GM18861 (cell line): ENCODE results near the gene GHDC.
A peak's percentile ranks its signal among the peaks of the same experiment; 100 is the strongest.

ENCODE experiments used
- ATAC-seq: cut with Tn5 transposase; IDR thresholded peaks from one replicate; pipeline ENCODE4 v1.9.1; 2021; ENCODE audit not compliant: unreplicated experiment

GHDC gene

GRCh38 chr17:42183741-42184711 is 10.3 kb downstream of the GHDC start:
- peak; percentile 54 for ATAC-seq

GRCh38 chr17:42182927-42183734 is 11.2 kb downstream of the GHDC start:
- no peak for ATAC-seq

GRCh38 chr17:42181851-42182207 is 12.5 kb downstream of the GHDC start:
- no peak for ATAC-seq

- peak; percentile 35 for ATAC-seq
Observed at GRCh38 chr17:42180922-42181850, 13.1 kb downstream of the GHDC start, which contains the start of gene KCNH4. Gene KCNH4, minus strand, starts transcription at chr17:42181142. Its CDS starts 197 bp downstream, at chr17:42180945.

DNA sequence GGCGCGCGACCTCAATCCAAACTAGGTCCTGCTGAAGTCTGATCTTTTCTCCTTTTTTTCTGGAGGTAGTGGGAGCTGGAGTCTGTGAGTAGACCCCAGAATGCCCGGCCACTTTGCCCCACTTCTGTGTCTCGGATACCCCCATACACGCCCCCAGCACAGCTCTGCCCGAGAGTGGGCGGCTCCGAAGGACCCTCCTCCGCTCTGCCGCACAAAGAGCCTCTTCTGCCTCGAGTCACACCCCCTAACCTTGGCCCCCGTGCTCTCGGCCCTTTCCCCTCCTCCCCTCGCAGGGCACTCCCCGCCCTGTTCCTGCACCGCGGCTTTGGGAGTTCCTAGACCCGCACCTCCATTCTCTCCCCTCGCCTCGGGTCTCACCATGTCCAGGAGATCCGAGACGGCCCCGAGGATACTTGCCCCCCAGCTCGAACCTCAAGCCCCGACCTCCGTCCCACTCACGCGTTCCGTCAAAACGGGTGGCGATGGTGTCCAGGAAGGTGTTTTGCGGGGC is 13.8 kb downstream of the GHDC start:
- no peak for ATAC-seq

DNA sequence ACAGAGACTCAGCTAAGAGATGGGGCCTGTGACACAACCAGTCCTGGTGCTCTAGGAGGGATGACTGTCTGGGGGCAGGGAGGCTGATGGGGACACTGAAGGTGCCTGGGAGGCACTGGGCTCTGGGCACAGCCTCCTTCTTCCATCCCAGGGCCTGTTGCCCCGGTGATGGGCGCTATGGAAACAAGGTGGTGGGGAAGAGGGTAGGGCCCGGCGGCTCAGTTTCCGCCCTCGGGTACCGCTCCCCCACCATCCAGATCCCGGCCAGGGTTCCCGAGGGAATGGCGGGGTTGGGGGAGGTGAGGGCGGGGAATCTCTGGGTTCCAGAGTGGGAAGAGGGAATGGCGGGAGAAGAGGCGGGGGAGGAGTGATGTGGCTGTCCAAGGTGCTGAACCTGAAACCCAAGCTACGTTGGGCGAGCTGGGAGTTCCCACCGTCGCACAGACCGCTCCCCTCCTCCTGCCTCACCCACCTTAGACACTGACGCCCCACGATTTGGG is 14.3 kb downstream of the GHDC start:
- ATAC-seq, result no peak

- no peak for ATAC-seq
Observed at GRCh38 chr17:42179335-42179734, 15.0 kb downstream of the GHDC start.

- ATAC-seq, result no peak
Observed at GRCh38 chr17:42178817-42179216, 15.5 kb downstream of the GHDC start.

- no peak for ATAC-seq
Observed at GRCh38 chr17:42177684-42178083, 16.6 kb downstream of the GHDC start.

DNA sequence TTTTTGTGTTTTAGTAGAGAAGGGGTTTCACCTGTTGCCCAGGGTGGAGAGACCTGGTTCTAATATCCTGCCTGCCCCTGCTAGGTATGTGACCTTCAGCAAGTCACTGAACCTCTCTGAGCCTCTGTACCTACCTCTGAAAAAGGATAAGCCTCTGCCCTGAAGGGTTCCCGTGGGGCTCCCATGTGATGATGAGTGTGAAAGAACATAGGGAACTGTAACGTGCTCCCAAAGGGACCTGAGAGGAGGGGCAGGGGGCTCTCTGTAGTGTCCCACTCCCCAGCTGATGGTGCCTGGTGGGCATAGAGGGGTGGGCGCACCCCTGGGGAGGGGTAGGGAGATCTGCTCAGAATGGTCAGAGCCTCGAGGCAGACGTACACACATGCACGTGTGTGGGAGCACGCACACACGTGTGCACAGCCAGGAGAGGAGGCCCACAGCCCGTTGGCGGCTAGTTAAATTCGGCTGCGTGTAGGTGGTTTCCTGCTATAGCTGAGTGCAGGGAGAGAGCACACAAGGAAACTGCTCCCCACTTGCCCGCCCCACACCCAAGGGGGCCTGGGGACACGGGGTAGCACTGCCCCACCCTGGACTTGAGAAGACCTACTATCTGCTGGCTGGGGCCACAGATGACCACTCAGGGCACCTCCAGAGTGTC is 20.0 kb downstream of the GHDC start:
- ATAC-seq, result no peak

GRCh38 chr17:42171831-42172230 is 22.5 kb downstream of the GHDC start:
- ATAC-seq, result no peak

DNA sequence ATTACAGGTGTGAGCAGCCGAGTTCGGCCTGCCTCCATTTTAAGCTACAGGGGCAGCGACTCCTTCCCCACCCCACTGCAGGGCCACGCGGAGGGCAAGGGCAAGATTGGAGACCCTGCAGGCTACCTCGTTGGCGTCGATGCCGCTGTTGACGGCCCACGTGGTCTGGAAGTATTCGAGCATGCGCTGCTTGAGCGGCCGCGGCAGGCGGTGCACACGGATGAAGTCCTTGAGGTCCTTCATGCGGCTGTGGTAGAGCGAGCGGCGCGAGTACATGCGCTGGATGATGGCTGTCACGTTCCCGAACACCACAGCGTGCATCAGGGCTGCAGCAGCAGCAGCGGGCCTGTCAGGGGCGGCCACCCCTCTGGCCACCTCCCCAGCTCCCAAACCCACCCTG is 24.9 kb downstream of the GHDC start:
- ATAC-seq, result no peak

DNA sequence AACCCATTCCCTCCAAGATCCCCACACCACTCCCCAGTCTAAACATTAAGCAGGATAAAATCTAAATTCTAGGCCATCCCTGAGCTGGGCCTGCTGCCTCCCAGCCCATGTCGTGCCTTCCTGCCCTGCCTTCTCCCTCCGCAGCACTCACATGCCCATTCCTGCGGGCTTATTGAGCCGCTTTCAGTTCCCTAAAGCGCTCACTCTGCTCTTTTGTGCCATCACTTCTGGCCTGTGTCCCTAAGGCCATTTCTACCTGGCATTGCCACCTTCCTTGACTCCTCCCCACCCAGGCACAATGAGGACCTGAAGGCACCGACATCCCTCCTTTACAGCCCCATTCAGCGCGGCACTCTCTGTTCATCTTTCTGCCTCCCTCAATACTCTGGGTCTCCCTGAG is 26.5 kb downstream of the GHDC start:
- no peak for ATAC-seq

DNA sequence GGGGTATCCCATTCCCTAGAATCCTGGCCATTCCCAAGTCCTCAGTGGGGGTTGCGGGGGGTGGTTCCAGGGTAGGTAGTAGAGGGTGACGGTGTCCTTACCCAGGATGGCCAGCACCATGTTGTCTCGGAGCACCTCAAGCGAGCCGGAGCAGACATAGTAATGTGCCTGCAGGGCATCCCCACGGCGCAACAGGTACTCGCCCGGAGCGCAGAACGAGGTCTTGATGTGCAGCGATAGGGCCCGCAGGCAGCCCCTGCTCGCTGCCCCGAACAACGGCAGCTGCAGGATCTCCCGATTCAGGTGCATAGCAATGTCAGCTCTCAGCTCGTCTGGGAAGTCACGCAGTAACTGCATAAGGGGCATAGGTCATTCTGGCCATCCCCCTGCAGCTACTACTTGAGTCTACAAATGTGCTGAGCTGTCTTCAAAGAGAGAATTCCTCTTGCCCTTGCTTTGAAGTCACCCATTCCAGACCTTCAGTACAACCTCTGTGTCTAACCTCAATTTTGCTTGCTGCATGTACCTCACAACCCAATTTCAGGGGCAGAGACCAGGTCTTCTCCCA is 28.0 kb downstream of the GHDC start:
- no peak for ATAC-seq

GRCh38 chr17:42165751-42166150 is 28.5 kb downstream of the GHDC start:
- no peak for ATAC-seq

- ATAC-seq, result no peak
Observed at GRCh38 chr17:42163696-42164407, 30.4 kb downstream of the GHDC start.

GRCh38 chr17:42163113-42163512 is 31.2 kb downstream of the GHDC start:
- no peak for ATAC-seq

DNA sequence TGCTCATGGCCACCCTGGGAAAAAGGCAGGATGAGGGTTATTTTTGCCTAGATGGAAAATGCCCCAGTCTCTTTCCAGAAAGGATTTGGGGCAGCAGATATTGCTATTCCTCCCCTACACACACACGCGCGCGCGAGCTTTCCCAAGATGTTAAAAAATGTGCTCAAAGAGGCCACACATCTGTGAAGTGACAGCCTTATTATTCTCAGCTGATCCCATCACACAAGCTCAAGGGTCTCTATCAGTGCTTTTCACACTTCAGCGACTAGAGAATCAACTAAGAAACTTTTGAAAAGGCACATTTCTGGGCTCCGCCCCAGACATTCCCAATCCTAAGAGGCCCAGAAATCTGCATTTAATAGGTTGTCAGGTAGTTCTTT is 33.8 kb downstream of the GHDC start:
- no peak for ATAC-seq
